Activated CD8-positive, alpha-beta memory T cell treated with anti-CD3 and anti-CD28 coated beads for 1 hour (primary cell): ENCODE data around the gene MRPS15.

ENCODE experiments used
- DNase-seq, 2 donors: peaks; one replicate each; pipeline ENCODE4 v3.0.0-alpha.2; 2020; ENCODE audit warnings: low read depth in 1 of 2; ENCODE audit errors: extremely low read depth in 1 of 2

MRPS15 gene

GRCh38 chr1:36463463-36463802, 751 bp downstream of the MRPS15 start:
- DNase-seq = no peak

DNA sequence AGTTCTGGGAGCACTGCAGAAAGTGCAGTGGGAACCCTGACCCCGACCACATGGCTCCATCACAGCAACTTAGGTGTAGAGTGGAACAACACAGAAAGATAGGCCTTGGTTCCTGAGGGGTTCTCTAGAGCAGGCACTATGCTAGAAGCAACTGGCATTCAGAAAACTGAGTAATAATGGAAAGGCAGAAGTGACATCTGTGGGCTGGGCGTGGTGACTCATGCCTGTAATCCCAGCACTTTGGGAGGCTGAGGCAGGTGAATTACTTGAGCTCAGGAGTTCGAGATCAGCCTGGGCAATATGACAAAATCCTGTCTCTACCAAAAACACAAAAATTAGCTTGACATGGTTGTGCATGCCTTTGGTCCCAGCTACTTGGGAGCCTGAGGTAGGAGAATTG, 5.3 kb downstream of the MRPS15 start:
- DNase-seq = no peak

GRCh38 chr1:36457691-36458090, 6.5 kb downstream of the MRPS15 start:
- DNase-seq = no peak

DNA sequence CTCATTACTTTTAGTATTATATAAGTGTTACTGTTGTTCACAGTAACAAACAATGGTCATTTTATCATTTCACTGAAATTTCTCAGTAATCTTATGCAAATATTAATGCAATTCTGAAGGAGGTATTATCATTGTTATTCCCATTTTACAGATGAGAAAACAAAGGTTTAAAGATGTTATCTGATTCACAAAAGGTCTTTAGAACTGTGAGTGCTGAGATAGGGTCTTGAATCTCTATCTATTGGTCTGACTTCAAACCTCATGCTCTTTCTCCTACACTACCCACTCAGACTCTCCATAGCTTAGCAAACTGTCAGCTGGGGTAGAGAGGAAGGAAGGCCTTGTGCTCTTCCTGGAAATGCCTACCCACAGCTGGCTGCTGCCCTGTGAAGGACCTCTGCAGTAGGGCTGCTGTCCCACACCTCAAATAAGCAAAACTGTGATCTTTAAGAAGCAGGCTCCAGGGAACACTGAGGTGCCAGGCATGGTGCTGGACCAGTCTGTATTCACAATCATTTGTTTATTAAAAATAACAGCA, 7.7 kb downstream of the MRPS15 start:
- no peak for DNase-seq

DNA sequence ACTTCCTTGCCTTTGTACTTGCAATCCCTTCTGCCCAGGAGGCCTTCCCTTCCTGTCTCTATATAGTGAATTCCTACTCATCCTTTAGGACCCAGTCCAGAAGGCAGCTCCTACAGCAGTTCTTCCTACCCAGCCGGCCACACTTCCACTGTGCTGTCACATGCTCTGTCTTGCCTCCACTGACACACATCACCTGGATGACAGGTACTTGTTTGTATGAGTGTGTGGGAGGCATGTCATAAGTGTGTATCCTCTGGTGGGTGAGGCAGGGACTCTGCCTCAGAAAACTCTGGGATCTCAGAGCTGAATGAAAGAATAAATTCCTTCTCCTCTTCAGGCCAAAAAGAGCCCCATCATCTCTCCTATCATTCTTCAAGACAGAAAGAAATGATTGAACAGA, 8.8 kb downstream of the MRPS15 start:
- DNase-seq = no peak

- DNase-seq = no peak
Observed at GRCh38 chr1:36453600-36454388, 10.4 kb downstream of the MRPS15 start.

DNA sequence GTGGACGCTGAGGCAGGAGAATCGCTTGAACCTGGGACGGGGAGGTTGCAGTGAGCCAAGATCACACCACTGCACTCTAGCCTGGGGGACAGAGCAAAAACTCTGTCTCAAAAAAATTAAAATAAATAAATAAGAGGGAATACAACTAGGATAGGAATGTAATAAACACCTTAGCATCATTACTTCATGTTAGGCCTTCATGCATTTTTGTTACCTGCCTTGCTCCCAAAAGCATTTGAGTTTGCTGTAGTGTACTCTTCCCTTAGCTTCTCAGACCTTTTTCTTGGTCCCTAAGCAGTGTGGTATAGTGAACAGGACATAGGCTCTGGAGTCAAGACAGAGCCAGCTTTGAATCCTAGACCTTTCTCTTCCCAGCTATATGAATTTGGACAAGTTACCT, 11.1 kb downstream of the MRPS15 start:
- DNase-seq = no peak

DNA sequence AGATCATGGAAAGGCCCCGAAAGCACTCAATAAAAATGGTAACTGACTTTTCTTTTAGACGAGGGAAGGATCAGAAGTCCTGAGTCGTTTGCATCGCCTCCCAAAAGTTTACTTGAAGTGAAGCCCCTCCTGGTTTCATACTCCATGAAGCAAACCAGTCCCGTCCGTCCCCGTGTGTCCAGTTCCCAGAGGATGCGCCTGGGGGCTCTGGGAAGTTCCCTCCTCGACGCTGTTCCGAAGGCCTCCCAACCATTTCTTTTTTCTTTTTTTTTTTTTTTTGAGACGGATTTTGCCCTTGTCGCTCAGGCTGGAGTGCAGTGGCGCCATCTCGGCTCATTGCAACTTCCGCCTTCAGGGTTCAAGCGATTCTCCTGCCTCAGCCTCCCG, 13.3 kb downstream of the MRPS15 start:
- no peak for DNase-seq

DNA sequence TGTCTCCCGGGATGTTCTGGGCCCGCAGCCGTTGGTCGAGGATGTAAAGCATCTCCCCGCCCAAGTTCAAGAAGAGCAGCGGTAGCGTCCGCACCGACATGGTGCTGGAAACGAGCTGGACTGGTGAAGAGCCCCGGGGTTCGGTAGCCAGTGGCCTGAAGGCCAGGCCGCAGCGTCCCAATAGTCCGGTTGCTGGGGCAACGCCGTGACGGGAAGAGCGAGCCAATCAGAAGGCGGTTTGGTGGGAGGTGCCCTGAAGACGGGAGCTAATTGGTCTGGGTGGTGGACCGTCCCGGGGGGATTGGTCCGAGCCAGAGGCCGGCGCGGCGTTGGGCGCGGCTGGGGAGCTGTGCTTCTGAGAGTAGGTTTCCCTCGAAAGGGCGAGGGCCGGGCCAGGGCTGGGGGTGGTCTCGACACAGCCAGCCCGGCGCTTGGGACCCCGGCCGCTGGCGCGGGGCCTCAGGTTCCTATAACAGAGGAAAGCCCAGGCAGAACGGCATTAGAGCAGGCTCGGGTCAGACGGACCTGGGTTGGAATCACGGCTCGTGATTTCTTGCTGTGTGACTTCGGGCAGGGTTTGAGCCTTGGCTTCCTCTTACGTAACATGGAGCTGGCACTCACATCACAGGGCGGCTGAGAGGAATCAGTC, 13.8 kb downstream of the MRPS15 start, which contains the start of gene OSCP1:
Gene OSCP1, minus strand, starts transcription at position 182 of the 649 bp plus-strand sequence. Its CDS starts 82 bp downstream, at position 100.
- DNase-seq = peak; percentile 51 to 74

DNA sequence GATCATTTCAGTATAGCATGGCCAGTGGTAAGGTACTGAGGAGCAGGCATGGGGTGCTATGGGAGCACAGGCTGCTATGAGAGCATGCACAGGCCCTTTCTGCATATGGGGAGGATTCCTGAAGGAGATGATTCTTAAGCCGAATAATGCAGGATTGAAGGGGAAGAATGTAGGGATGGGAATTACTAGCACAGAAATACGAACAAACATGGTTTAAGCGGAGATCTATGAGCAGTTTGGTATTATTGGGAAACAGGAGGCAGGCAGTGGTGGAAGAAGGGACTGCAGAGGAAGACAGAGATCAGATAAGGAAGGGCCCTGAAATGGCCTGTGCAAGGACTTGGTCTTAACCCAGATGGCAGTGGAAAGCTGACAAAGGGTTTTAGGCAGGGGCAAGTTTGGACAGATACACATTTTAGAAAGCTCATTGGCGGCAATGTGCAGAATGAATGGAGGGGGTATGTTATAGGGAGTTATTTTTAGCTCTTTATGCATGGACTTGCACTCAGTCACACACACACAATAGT, 15.6 kb downstream of the MRPS15 start:
- no peak for DNase-seq

DNA sequence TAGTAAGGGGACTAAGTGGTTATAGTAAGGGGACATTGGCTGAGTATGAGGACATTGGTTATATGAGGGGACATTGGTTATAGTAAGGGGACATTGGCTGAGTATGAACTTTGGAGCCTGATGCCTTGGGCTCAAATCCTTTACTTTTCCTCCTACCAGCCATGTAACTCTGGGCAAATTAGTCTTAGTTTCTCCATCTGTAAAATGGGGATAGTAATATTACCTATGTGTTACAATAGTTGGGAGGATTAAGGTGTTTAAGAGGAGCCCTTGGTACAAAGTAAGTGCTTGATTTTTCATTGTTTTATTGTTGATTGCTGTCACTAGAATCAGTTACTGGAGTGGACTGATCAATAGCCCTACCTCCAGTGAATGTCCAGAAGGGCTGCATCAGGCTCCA, 16.7 kb downstream of the MRPS15 start:
- DNase-seq = no peak

- no peak for DNase-seq
Observed at GRCh38 chr1:36446746-36447145, 17.4 kb downstream of the MRPS15 start.

GRCh38 chr1:36446271-36446670, 17.9 kb downstream of the MRPS15 start:
- no peak for DNase-seq

GRCh38 chr1:36443297-36443696, 20.9 kb downstream of the MRPS15 start:
- no peak for DNase-seq

DNA sequence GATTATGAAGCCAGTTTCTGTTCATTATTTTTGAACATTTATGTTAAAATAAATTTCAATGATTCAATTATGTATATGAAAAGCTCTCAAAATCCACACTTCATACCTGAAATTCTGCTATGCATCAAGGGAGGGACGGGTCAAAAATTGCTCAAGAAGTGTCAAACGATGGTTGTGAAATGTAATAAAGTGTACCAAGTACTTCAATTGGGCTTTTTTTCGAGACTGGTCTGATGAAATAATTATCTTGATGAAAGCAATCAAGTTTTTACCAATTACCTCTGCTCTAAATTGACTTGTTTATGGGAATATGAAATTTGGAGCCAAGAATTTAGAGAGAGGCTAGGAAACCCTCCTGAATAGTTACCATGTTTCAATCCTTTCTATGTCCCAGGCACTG, 21.8 kb downstream of the MRPS15 start:
- DNase-seq = no peak

DNA sequence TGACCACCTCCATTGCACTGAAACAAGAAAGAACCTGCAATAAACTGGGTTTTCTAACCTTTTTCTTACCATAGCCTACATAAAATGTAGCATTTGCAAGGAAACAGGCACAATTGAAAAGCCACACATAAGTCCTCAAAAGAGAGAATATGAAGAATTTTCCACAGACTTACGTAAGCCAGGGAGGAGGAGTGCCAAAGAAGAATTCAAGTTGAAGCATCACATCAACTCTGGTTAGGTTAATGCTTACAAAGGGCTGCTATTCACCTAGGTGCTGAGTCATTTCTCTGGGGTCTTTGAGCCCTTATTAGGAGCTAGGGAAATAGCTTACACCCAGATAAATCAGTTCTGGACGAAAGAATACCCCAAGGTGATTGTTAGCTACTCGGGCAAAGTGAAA, 23.5 kb downstream of the MRPS15 start:
- DNase-seq = no peak

DNA sequence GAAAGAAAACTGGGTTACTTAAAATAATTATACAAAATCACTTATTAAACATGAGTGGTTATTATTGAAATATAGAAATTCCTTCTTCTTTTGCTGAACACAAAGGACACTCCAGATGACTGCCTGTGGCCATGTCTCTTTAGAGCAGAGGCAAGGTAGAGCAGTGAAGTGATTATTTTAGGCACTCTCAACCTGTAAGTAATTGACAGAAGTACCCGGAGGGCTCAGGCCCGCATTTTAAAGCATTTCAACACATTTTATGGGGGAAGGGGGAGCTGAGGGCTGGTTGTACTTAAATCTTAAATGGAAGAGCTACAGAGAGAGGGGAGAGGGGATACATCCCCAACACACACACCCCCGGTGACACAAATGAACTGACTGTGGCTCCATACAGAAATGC, 24.1 kb downstream of the MRPS15 start:
- DNase-seq = no peak

- no peak for DNase-seq
Observed at GRCh38 chr1:36438715-36439114, 25.5 kb downstream of the MRPS15 start.

GRCh38 chr1:36436821-36437220, 27.4 kb downstream of the MRPS15 start:
- no peak for DNase-seq

GRCh38 chr1:36433102-36433501, 31.1 kb downstream of the MRPS15 start:
- no peak for DNase-seq

DNA sequence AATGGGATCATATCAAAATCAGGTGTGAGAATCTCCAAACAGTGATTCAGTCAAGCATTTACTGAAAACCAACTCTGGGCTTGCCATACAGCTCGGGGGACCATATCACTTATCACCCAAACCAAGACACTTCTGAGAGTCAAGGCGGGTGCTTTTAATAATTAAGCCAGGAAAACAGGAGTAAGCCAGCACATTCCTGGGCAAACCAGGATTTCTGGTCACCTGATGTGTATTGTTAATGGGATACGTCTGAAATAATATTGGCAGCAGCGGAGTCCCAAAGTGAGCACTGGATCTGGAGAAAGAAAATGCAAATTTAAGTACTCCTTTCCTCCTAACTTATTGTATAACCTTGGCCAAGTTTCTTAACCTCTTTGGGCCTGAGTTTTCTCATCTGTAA, 31.6 kb downstream of the MRPS15 start:
- DNase-seq = no peak

DNA sequence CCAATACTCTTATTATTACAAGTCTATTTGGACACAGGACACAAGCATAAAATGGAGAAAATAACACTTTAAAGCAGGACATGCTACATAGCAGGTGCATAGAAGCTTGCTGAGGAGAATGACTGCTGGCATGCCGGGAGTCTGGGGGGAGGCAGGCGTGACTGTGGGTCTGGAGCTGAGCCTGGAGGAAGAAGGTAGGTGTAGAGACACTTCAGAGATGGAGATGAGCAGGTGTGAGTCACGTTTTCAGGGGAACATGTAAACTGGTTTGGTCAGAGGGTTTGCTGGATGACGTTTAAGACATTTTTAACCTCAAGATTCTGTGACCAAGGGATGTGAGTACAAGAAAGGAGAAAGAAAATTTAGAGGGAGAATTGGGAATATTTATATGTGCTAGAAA, 38.4 kb downstream of the MRPS15 start:
- DNase-seq = no peak
